Iris pigment epithelial cell (primary cell): ENCODE measurements around the gene SHISA3.
"Not testable (repeated sequence)": the region's sequence is repeated elsewhere in the genome, so short reads cannot be mapped to it uniquely, and the experiment has no call there.

Experiments used
- DNase-seq: peaks from one replicate; pipeline ENCODE4 v3.0.0-alpha.2; 2011; ENCODE audit warnings: low read depth

SHISA3 gene

GRCh38 chr4:42396752-42397634 lies at the start of gene SHISA3:
TSS of gene SHISA3 (plus strand) at chr4:42397488. CDS start at chr4:42398057, 569 bp downstream.
- DNase-seq = peak; percentile 17

- DNase-seq = no peak
Observed at GRCh38 chr4:42348247-42348646, 49.0 kb upstream of the SHISA3 start.

GRCh38 chr4:42348692-42349091 lies 48.6 kb upstream of the SHISA3 start:
- no peak for DNase-seq

GRCh38 chr4:42350611-42351182 lies 46.6 kb upstream of the SHISA3 start:
- no peak for DNase-seq

- DNase-seq = no peak
Observed at GRCh38 chr4:42352049-42352448, 45.2 kb upstream of the SHISA3 start.

GRCh38 chr4:42357325-42357724 lies 40.0 kb upstream of the SHISA3 start:
- DNase-seq = no peak

- DNase-seq = no peak
Observed at GRCh38 chr4:42359711-42360110, 37.6 kb upstream of the SHISA3 start.

- DNase-seq = no peak
Observed at GRCh38 chr4:42360256-42360669, 37.0 kb upstream of the SHISA3 start.

- DNase-seq = no peak
Observed at GRCh38 chr4:42361456-42361855, 35.8 kb upstream of the SHISA3 start.

GRCh38 chr4:42362591-42362990 lies 34.7 kb upstream of the SHISA3 start:
- no peak for DNase-seq

GRCh38 chr4:42363614-42364013 lies 33.7 kb upstream of the SHISA3 start:
- no peak for DNase-seq

- no peak for DNase-seq
Observed at GRCh38 chr4:42364266-42365053, 32.8 kb upstream of the SHISA3 start.

GRCh38 chr4:42366959-42367358 lies 30.3 kb upstream of the SHISA3 start:
- DNase-seq = no peak

GRCh38 chr4:42369489-42369888 lies 27.8 kb upstream of the SHISA3 start:
- DNase-seq = no peak

GRCh38 chr4:42371305-42372252 lies 25.7 kb upstream of the SHISA3 start:
- peak; percentile 57 for DNase-seq

GRCh38 chr4:42372303-42372702 lies 25.0 kb upstream of the SHISA3 start:
- not testable (repeated sequence) for DNase-seq

GRCh38 chr4:42377497-42377896 lies 19.8 kb upstream of the SHISA3 start:
- no peak for DNase-seq

GRCh38 chr4:42381666-42382065 lies 15.6 kb upstream of the SHISA3 start:
- no peak for DNase-seq

GRCh38 chr4:42385516-42385915 lies 11.8 kb upstream of the SHISA3 start:
- no peak for DNase-seq

- no peak for DNase-seq
Observed at GRCh38 chr4:42390622-42391354, 6.5 kb upstream of the SHISA3 start.

- no peak for DNase-seq
Observed at GRCh38 chr4:42391355-42391664, 6.0 kb upstream of the SHISA3 start.
